Spleen (tissue), 11 donors: ENCODE measurements around the gene SLC39A10. TPM values are rescaled to one million over a fixed set of nuclear protein-coding genes. Genes with fewer than 3 reads are reported as not detected.
A peak's percentile ranks its signal among the peaks of the same experiment; 100 is the strongest.

Experiments used
- DNase-seq: peaks from one replicate; pipeline ENCODE4 v3.0.0-alpha.2; 2020
- H3K27ac ChIP-seq, 8 donors: fragments of 200-600 bp; sonication (generic) in 7 of 8; 1 replicate in 4 of 8; 2 replicates in 4 of 8; pipeline versions ENCODE4 v1.5.0 to v1.8.0; 2016 to 2021; ENCODE audit warnings: inconsistent platforms in 4 of 8, mild to moderate bottlenecking in 4 of 8, moderate library complexity in 1 of 8
- H3K27me3 ChIP-seq, 7 donors: fragments of 200-600 bp; sonication (generic) in 6 of 7; replicated peaks in 1 of 7; 1 replicate in 4 of 7; 2 replicates in 3 of 7; pipeline versions ENCODE4 v1.5.0 to v1.8.0; 2016 to 2021; ENCODE audit warnings: inconsistent platforms in 3 of 7, mild to moderate bottlenecking in 1 of 7
- H3K36me3 ChIP-seq, 6 donors: fragments of 200-600 bp; sonication (generic) in 5 of 6; 1 replicate in 4 of 6; 2 replicates in 2 of 6; pipeline versions ENCODE4 v1.5.0 to v1.8.0; 2016 to 2021; ENCODE audit warnings: inconsistent platforms in 2 of 6
- H3K4me1 ChIP-seq, 6 donors: fragments of 200-600 bp; sonication (generic) in 5 of 6; 1 replicate in 3 of 6; 2 replicates in 3 of 6; pipeline versions ENCODE4 v1.5.0 to v1.8.0; 2016 to 2021; ENCODE audit warnings: inconsistent platforms in 3 of 6
- H3K4me3 ChIP-seq, 8 donors: fragments of 200-600 bp; sonication (generic) in 7 of 8; 1 replicate in 4 of 8; 2 replicates in 4 of 8; pipeline versions ENCODE4 v1.5.0 to v1.8.0; 2016 to 2021; ENCODE audit warnings: inconsistent platforms in 4 of 8, mild to moderate bottlenecking in 4 of 8, moderate library complexity in 2 of 8
- H3K9me3 ChIP-seq, 8 donors: fragments of 200-600 bp; sonication (generic) in 7 of 8; 1 replicate in 4 of 8; 2 replicates in 4 of 8; pipeline versions ENCODE4 v1.5.0 to v1.8.0; 2016 to 2021; ENCODE audit warnings: inconsistent platforms in 4 of 8
- POLR2A ChIP-seq, 3 donors: fragments of 450-650 bp; IDR thresholded peaks; one replicate each; pipeline ENCODE4 v1.5.1; 2017; ENCODE audit warnings: antibody characterized with exemption in 3 of 3, mild to moderate bottlenecking in 1 of 3
- POLR2AphosphoS5 ChIP-seq, 3 donors: sonication (generic); formaldehyde crosslinking; IDR thresholded peaks; one replicate each; pipeline ENCODE4 v1.5.1; 2017; ENCODE audit warnings: antibody characterized with exemption in 3 of 3
- WGBS, 5 donors: extraction: QIAGEN DNeasy Blood & Tissue Kit in 3 of 5; methylation state at CpG; one replicate each; pipeline versions ENCODE4 v1.1.5 to v1.1.7; 2013 to 2018; 5-methylcytosine and 5-hydroxymethylcytosine counted together
- intact Hi-C: fragments of 100-400 bp; cut with DNase I; formaldehyde crosslinking; loops from one replicate; pipeline ENCODE4 v1.15.0; 2023; ENCODE audit warnings: low total_unique reads
- polyA plus RNA-seq, 3 donors: library from polyadenylated mRNA; stranded (reverse); fragments of 200-250 nt; gene quantifications; one replicate each; pipeline ENCODE4 v1.2.1, GENCODE V29; 2013
- total RNA-seq, 7 donors: library from RNA; depleted of rRNA in 3 of 7; stranded (reverse); fragments of >200 nt in 3 of 7; fragmentation: NEBNext Ultra II Directional in 4 of 7; extraction: Animal tissue kit (Norgen Biotek cat#: 25700) in 4 of 7; gene quantifications; one replicate each; pipeline versions ENCODE4 v1.1.0 to v1.2.1, GENCODE V29; 2016 to 2021
- TF ChIP-seq, protein P1 (sequence below), 11 experiments: fragments of 200-600 bp in 7 of 11; fragments of 450-650 bp in 4 of 11; sonication (generic) in 4 of 11; IDR thresholded peaks in 8 of 11; conservative IDR thresholded peaks in 3 of 11; 1 replicate in 7 of 11; 2 replicates in 4 of 11; pipeline versions ENCODE4 v1.4.0 to v1.8.0; 2016 to 2021; ENCODE audit warnings: antibody characterized with exemption in 11 of 11, inconsistent platforms in 4 of 11, mild to moderate bottlenecking in 1 of 11
- donor health status: healthy with polysubstance abuse.
- donor health status: DM: no; HTN: no; CAD: no; lungs with moderate emphysema.
- donor health status: DM: no; HTN: no; CAD: no.
- donor health status: Bipolar disorder and iron deficiency.
- donor health status: healthy.
- donor health status: DM: no; HTN: no; CAD: no.
- donor health status: DM: yes; HTN: yes; CAD: no.

Gene SLC39A10
- total and polyA plus RNA-seq, 10 donors: 7.9 to 78.1 (median 51.6) TPM

DNA sequence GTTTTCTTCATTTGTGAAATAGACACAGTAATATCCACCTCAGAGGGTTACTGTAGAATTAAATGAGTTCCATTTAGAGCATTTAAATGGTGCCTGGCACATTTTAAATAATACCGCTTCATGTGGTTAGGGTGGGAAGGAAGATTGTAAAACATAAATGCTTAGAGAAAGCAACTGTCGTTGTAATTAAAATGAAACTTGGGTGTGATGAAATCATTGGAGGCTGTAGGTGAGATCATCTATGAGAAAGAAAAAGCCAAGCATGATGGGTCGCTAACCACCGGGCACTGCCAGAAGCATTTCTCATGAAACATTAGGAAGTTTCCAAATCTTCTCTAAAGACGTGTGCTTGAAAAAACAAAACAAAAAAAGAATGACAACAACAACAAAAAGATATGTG lies 8.2 kb upstream of the SLC39A10 start:
- intact Hi-C loops: no loop called here
- no peak for TF ChIP-seq POLR2AphosphoS5 (IDR thresholded peaks at IDR 0.05)
- TF ChIP-seq, protein P1, sequence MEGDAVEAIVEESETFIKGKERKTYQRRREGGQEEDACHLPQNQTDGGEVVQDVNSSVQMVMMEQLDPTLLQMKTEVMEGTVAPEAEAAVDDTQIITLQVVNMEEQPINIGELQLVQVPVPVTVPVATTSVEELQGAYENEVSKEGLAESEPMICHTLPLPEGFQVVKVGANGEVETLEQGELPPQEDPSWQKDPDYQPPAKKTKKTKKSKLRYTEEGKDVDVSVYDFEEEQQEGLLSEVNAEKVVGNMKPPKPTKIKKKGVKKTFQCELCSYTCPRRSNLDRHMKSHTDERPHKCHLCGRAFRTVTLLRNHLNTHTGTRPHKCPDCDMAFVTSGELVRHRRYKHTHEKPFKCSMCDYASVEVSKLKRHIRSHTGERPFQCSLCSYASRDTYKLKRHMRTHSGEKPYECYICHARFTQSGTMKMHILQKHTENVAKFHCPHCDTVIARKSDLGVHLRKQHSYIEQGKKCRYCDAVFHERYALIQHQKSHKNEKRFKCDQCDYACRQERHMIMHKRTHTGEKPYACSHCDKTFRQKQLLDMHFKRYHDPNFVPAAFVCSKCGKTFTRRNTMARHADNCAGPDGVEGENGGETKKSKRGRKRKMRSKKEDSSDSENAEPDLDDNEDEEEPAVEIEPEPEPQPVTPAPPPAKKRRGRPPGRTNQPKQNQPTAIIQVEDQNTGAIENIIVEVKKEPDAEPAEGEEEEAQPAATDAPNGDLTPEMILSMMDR (IDR thresholded peaks at IDR 0.05 in 8 of 11, conservative IDR thresholded peaks at IDR 0.05 in 3 of 11): no peak
- peak overlapping the region; percentile 44 to 85 (median 78) for H3K27ac ChIP-seq
- H3K4me3 ChIP-seq: no peak overlapping the region
- peaks cover 5 to 64% (median 30%) of the 10 kb centered on the region in 6 donors for H3K4me1 ChIP-seq
- DNase-seq: no peak
- no peaks in the 10 kb centered on the region for H3K36me3 ChIP-seq
- 40 to 63% (median 44%) methylated on average over 5 of the region's 5 CpGs for WGBS, 5 donors
- no peaks in the 10 kb centered on the region for H3K9me3 ChIP-seq
- H3K27me3 ChIP-seq: no peaks in the 10 kb centered on the region

DNA sequence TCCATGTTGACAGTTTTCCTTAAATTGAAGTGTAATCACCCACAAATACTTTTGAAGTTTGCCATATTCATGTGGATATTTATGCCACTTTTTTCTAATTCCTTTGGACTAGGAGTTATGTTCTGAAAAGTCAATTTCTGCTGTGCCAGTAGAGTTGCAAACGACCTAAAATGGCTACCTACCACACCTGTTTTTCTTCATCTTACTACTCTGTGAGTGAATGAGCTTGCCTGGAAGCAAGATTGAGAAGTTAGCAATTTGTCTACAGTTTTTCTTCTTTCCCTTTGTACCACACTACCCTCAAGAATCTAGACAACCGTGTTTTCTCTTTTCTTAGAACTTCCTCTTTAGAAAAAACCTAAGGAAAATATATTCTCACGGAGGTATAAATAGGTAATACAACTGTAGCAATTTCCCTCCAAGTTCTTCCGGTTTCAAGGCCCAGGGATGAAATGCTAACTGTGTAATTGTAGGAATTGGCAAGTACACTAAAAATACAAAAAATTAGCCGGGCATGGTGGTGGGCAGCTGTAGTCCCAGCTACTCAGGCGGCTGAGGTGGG lies 7.3 kb upstream of the SLC39A10 start:
- 42 to 56% (median 51%) methylated on average over 6 of the region's 6 CpGs for WGBS, 5 donors
- intact Hi-C loops: loop anchor here (5.0 to 10.0 kb wide), 2 partner anchors 42 to 145 kb away; no protein-coding TSS in a partner anchor
- Histone ChIP-seq H3K27me3 (no peaks in the 10 kb centered on the region), H3K27ac (peak overlapping the region; percentile 44 to 85 (median 78)), H3K4me3 (peak overlapping the region in 1 of 8 donors; percentile 19), H3K4me1 (peaks cover 5 to 70% (median 30%) of the 10 kb centered on the region in 6 donors), H3K9me3 (no peaks in the 10 kb centered on the region), H3K36me3 (no peaks in the 10 kb centered on the region)
- no peak for DNase-seq
- TF ChIP-seq, protein P1 (IDR thresholded peaks at IDR 0.05 in 8 of 11, conservative IDR thresholded peaks at IDR 0.05 in 3 of 11): no peak
- no peak for TF ChIP-seq POLR2A (IDR thresholded peaks at IDR 0.05)
- no peak for TF ChIP-seq POLR2AphosphoS5 (IDR thresholded peaks at IDR 0.05)

GRCh38 chr2:195651046-195651445 lies 6.0 kb upstream of the SLC39A10 start:
- 36 to 61% (median 51%) methylated on average over 4 of the region's 4 CpGs for WGBS, 5 donors

DNA sequence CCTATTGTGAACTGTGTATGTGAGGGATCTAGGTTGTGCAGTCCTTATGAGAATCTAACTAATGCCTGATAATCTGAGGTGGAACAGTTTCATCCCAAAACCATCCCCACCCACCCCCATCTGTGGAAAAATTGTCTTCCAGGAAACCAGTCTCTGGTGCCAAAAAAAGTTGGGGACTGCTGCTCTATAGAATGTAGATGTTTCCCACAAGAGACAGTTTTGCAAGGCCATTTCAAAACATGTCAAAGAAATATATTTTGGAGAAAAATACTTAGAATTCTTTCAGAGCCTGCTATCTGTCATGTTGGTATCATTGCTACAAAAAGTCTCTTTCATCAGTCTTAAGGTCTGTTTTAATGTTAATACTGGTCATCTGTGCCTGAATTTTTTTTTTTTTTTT lies 4.1 kb upstream of the SLC39A10 start:
- TF ChIP-seq POLR2A (IDR thresholded peaks at IDR 0.05) (no peak), POLR2AphosphoS5 (IDR thresholded peaks at IDR 0.05) (no peak)
- TF ChIP-seq, protein P1 (IDR thresholded peaks at IDR 0.05 in 8 of 11, conservative IDR thresholded peaks at IDR 0.05 in 3 of 11): no peak
- Histone ChIP-seq H3K4me1 (peaks cover 5 to 50% (median 24%) of the 10 kb centered on the region in 6 donors), H3K36me3 (no peaks in the 10 kb centered on the region), H3K27me3 (no peaks in the 10 kb centered on the region), H3K9me3 (no peaks in the 10 kb centered on the region), H3K4me3 (no peak overlapping the region), H3K27ac (no peak overlapping the region)
- intact Hi-C loops: loop anchor here (5.0 to 10.0 kb wide), 2 partner anchors 46 to 148 kb away; no protein-coding TSS in a partner anchor
- DNase-seq: no peak

More at GRCh38 chr2:195651046-195651445, 6.0 kb upstream of the SLC39A10 start:
- intact Hi-C loops: loop anchor here (5.0 to 10.0 kb wide), 2 partner anchors 44 to 146 kb away; no protein-coding TSS in a partner anchor
- Histone ChIP-seq H3K4me1 (peaks cover 7 to 61% (median 30%) of the 10 kb centered on the region in 6 donors), H3K27me3 (no peaks in the 10 kb centered on the region), H3K9me3 (no peaks in the 10 kb centered on the region), H3K36me3 (no peaks in the 10 kb centered on the region), H3K27ac (peak overlapping the region; percentile 44 to 85 (median 78)), H3K4me3 (peak overlapping the region in 1 of 8 donors; percentile 17)
- no peak for DNase-seq
- no peak for TF ChIP-seq POLR2AphosphoS5 (IDR thresholded peaks at IDR 0.05)
- TF ChIP-seq, protein P1 (IDR thresholded peaks at IDR 0.05 in 8 of 11, conservative IDR thresholded peaks at IDR 0.05 in 3 of 11): no peak
- no peak for TF ChIP-seq POLR2A (IDR thresholded peaks at IDR 0.05)
